K562 (cell line): ENCODE measurements around the gene TK1. TPM values are rescaled to one million over a fixed set of nuclear protein-coding genes. Genes with fewer than 3 reads are reported as not detected.

ENCODE experiments used
- ATF1 ChIP-seq, 2 experiments: fragments of 450-650 bp in 1 of 2; IDR thresholded peaks; 2 replicates each; pipeline ENCODE4 v1.6.1; 2016; ENCODE audit warnings: missing compliant biosample characterization in 1 of 2, missing genetic modification characterization in 1 of 2
- CBX1 ChIP-seq: sonication (generic); IDR thresholded peaks from 2 replicates; pipeline ENCODE4 v1.6.1; 2016; ENCODE audit warnings: antibody characterized with exemption, low read depth, mild to moderate bottlenecking
- CREB1 ChIP-seq, 2 experiments: sonication (generic) in 1 of 2; formaldehyde crosslinking in 1 of 2; IDR thresholded peaks; 2 replicates each; pipeline versions ENCODE4 v1.6.1 to v1.8.0; 2012 to 2022; ENCODE audit warnings: inconsistent platforms in 1 of 2, mild to moderate bottlenecking in 1 of 2, missing genetic modification reagents in 1 of 2, moderate library complexity in 1 of 2
- ELF1 ChIP-seq: fragments of 200-800 bp; sonication (Bioruptor generic); IDR thresholded peaks from 2 replicates; pipeline ENCODE4 v1.6.1; 2016; ENCODE audit warnings: missing genetic modification characterization, missing compliant biosample characterization
- HNRNPL ChIP-seq: fragments of 200-400 bp; formaldehyde crosslinking; IDR thresholded peaks from 2 replicates; pipeline ENCODE4 v1.6.1; 2017; ENCODE audit warnings: low read depth, mild to moderate bottlenecking, low read length
- MAZ ChIP-seq, 2 experiments: fragments of 450-650 bp in 1 of 2; sonication (generic) in 1 of 2; formaldehyde crosslinking; IDR thresholded peaks in 1 of 2; conservative IDR thresholded peaks in 1 of 2; 2 replicates each; pipeline versions ENCODE4 v1.4.0 to v1.5.0; 2020; ENCODE audit warnings: mild to moderate bottlenecking in 1 of 2, missing genetic modification reagents in 1 of 2
- NFE2L1 ChIP-seq: fragments of 450-650 bp; IDR thresholded peaks from 2 replicates; pipeline ENCODE4 v1.6.1; 2016; ENCODE audit warnings: missing genetic modification characterization, low read depth, mild to moderate bottlenecking, missing compliant biosample characterization, moderate library complexity, borderline replicate concordance
- SMAD1 ChIP-seq: fragments of 150-350 bp; IDR thresholded peaks from 2 replicates; pipeline ENCODE4 v1.6.1; 2014; ENCODE audit warnings: low read length, low read depth; ENCODE audit not compliant: partially characterized antibody
- SMAD4 ChIP-seq: fragments of 250-450 bp; sonication (Bioruptor Pico); conservative IDR thresholded peaks from 2 replicates; pipeline ENCODE4 v1.8.0; 2021; ENCODE audit warnings: inconsistent platforms, mild to moderate bottlenecking, moderate library complexity
- TAF15 ChIP-seq: fragments of 200-400 bp; formaldehyde crosslinking; IDR thresholded peaks from 2 replicates; pipeline ENCODE4 v1.6.1; 2017; ENCODE audit warnings: mild to moderate bottlenecking, low read depth, low read length, moderate library complexity
- THAP12 ChIP-seq: fragments of 250-450 bp; sonication (Bioruptor Pico); IDR thresholded peaks from 2 replicates; pipeline ENCODE4 v1.9.0; 2021; ENCODE audit warnings: mild to moderate bottlenecking, inconsistent platforms
- ZBTB49 ChIP-seq: sonication (generic); formaldehyde crosslinking; IDR thresholded peaks from 2 replicates; pipeline ENCODE4 v1.8.0; 2022; ENCODE audit warnings: missing genetic modification reagents, mild to moderate bottlenecking, borderline replicate concordance
- ZEB2 ChIP-seq: fragments of 450-650 bp; IDR thresholded peaks from 2 replicates; pipeline ENCODE4 v1.6.1; 2016
- ZNF609 ChIP-seq: sonication (generic); formaldehyde crosslinking; IDR thresholded peaks from 2 replicates; pipeline ENCODE4 v1.8.1; 2023; ENCODE audit warnings: missing genetic modification reagents, mild to moderate bottlenecking, borderline replicate concordance
- ZNF740 ChIP-seq, 3 experiments: fragments of 200-800 bp in 1 of 3; sonication (Bioruptor generic) in 1 of 3; sonication (generic) in 1 of 3; formaldehyde crosslinking in 1 of 3; IDR thresholded peaks; 2 replicates each; pipeline versions ENCODE4 v1.6.1 to v1.8.0; 2016 to 2022; ENCODE audit warnings: mild to moderate bottlenecking in 2 of 3, missing compliant biosample characterization in 2 of 3, missing genetic modification characterization in 2 of 3, missing genetic modification reagents in 1 of 3
- polyA plus RNA-seq, 8 experiments: library from polyadenylated mRNA; depleted of rRNA in 4 of 8; stranded (reverse) in 5 of 8; unstranded in 3 of 8; fragments of >200 nt; fragmentation: Nextera tagmentation in 2 of 8; fragmentation: Illumina TruSeq in 1 of 8; extraction: Ambion mirVana in 2 of 8; extraction: Trizol in 1 of 8; gene quantifications; 2 replicates each; pipeline versions ENCODE4 v1.2.1 to v1.2.3, GENCODE V29; 2011 to 2014; ENCODE audit warnings: inconsistent platforms in 1 of 8, missing spikeins in 1 of 8
- total RNA-seq, 7 experiments: library from RNA; depleted of rRNA in 6 of 7; stranded (reverse); fragments of >200 nt in 6 of 7; fragmentation: Illumina TruSeq in 2 of 7; extraction: Trizol in 2 of 7; gene quantifications; 2 replicates each; pipeline versions ENCODE4 v1.2.1 to v1.2.3, GENCODE V29; 2011 to 2021; ENCODE audit warnings: low replicate concordance in 1 of 7

TK1 gene
- total and polyA plus RNA-seq, 9 of the 15 experiments (the other 6 are each of a cell fraction or from before 2014, with no cell fraction given), result 8.4 to 280 (median 103) TPM

- no peak for TF ChIP-seq NFE2L1 (tag)
- TF ChIP-seq MAZ (CRISPR knock-in tag; conservative IDR thresholded peaks at IDR 0.05 in 1 of 2, IDR thresholded peaks at IDR 0.05 in 1 of 2), result peak; percentile 44 to 78; a peak in 2 of 4 replicates
- no peak for TF ChIP-seq ZEB2
- TF ChIP-seq ATF1 (CRISPR knock-in tag; IDR thresholded peaks at IDR 0.05), result no peak
- TF ChIP-seq ATF1 (tag; IDR thresholded peaks at IDR 0.05), result peak; percentile 60
- TF ChIP-seq TAF15, result no peak
- peak; percentile 63 for TF ChIP-seq SMAD1
- peak; percentile 83 for TF ChIP-seq SMAD4 (CRISPR knock-in tag)
- no peak for TF ChIP-seq ZBTB49 (CRISPR knock-in tag)
- no peak for TF ChIP-seq HNRNPL
- TF ChIP-seq CBX1, result peak; percentile 56; the same call in 1 of the 2 replicates
- 0 out of 2 replicates have a peak, but pooled peaks have one; percentile 32 for TF ChIP-seq CREB1 (IDR thresholded peaks at IDR 0.05)
- no peak for TF ChIP-seq CREB1 (CRISPR knock-in tag; IDR thresholded peaks at IDR 0.05)
- TF ChIP-seq ZNF609 (CRISPR knock-in tag), result no peak
- TF ChIP-seq ZNF740 (CRISPR knock-in tag; IDR thresholded peaks at IDR 0.05), result 0 out of 2 replicates have a peak, but pooled peaks have one; percentile 37
- TF ChIP-seq ZNF740 (tag; IDR thresholded peaks at IDR 0.05), result no peak
- TF ChIP-seq ELF1 (tag), result peak; percentile 62
- no peak for TF ChIP-seq THAP12 (CRISPR knock-in tag)
Measured at GRCh38 chr17:78127239-78127887, 59.5 kb downstream of the TK1 start (continued).
